HCT116 (cell line): ENCODE measurements around the gene NHLH1. TPM values are rescaled to one million over a fixed set of nuclear protein-coding genes. Genes with fewer than 3 reads are reported as not detected.

Experiments
- ATAC-seq: fragments of 200-7000 bp; cut with Tn5 transposase; 2 replicates; pipeline ENCODE4 v1.9.1; 2020; ENCODE audit warnings: mild to moderate bottlenecking, moderate library complexity
- BruUV-seq: library from RNA; stranded (reverse); fragments of 400-500 nt; replicated peaks from 2 replicates; lab custom pipeline; 2021; lab: Mats Ljungman, UMichigan
- CTCF ChIA-PET: fragments of 300-600 bp; sonication (Branson Sonifier 250); formaldehyde crosslinking; loops from one replicate; lab custom pipeline; 2021; ENCODE audit warnings: antibody characterized with exemption; lab: Charles Lee
- POLR2A ChIA-PET: fragments of 300-600, 350-600 bp; sonication (Branson Sonifier 250); formaldehyde crosslinking; loops from one replicate; lab custom pipeline; 2021; ENCODE audit warnings: antibody characterized with exemption; lab: Charles Lee
- RAD21 ChIA-PET, 2 experiments: fragments of 300-600 bp; sonication (Branson Sonifier 250); formaldehyde crosslinking; loops; one replicate each; lab custom pipeline; 2023; ENCODE audit warnings: low total read pairs in 2 of 2; ENCODE audit not compliant: uncharacterized antibody in 2 of 2, unreplicated experiment in 2 of 2, low non-redundant PET in 1 of 2; lab: Charles Lee
- DNase-seq: peaks from one replicate; pipeline ENCODE4 v3.0.0-alpha.2; 2010; ENCODE audit warnings: low read depth, low spot score
- H2AFZ ChIP-seq: fragments of 200-600 bp; shearing (Covaris generic), sonication (generic); 2 replicates; pipeline ENCODE4 v1.6.1; 2017; ENCODE audit warnings: low read depth, mixed run types, mixed read lengths, antibody characterized with exemption, low read length; ENCODE audit not compliant: poor library complexity, severe bottlenecking
- H3K27ac ChIP-seq: 2 replicates; pipeline ENCODE4 v1.5.1; 2012; ENCODE audit warnings: low read depth, low read length
- H3K27me3 ChIP-seq: fragments of 200-600 bp; sonication (generic); 2 replicates; pipeline ENCODE4 v1.6.1; 2016; ENCODE audit warnings: mixed run types, low read length, mixed read lengths; ENCODE audit not compliant: insufficient read depth
- H3K36me3 ChIP-seq, 2 experiments: fragments of 200-500 bp in 1 of 2; fragments of 200-600 bp in 1 of 2; sonication (Bioruptor generic) in 1 of 2; sonication (generic) in 1 of 2; 2 replicates each; pipeline versions ENCODE4 v1.5.1 to v1.6.1; 2014 to 2016; ENCODE audit warnings: low read length in 2 of 2, inconsistent platforms in 1 of 2, mixed read lengths in 1 of 2, mixed run types in 1 of 2; ENCODE audit not compliant: insufficient read depth in 2 of 2, control insufficient read depth in 1 of 2
- H3K4me1 ChIP-seq, 2 experiments: fragments of 200-600 bp in 1 of 2; sonication (generic) in 1 of 2; 2 replicates each; pipeline versions ENCODE4 v1.5.1 to v1.6.1; 2012 to 2017; ENCODE audit warnings: low read length in 2 of 2, inconsistent platforms in 1 of 2, mild to moderate bottlenecking in 1 of 2, mixed read lengths in 1 of 2, mixed run types in 1 of 2, moderate library complexity in 1 of 2; ENCODE audit not compliant: insufficient read depth in 2 of 2, control insufficient read depth in 1 of 2
- H3K4me2 ChIP-seq: fragments of 200-600 bp; sonication (generic); 2 replicates; pipeline ENCODE4 v1.6.1; 2017; ENCODE audit warnings: mixed run types, low read length, mixed read lengths
- H3K4me3 ChIP-seq, 2 experiments: fragments of 200-600 bp in 1 of 2; sonication (generic) in 1 of 2; replicated peaks in 1 of 2; 2 replicates each; pipeline ENCODE4 v1.5.1; 2011 to 2016; ENCODE audit warnings: low read length in 2 of 2, control low read depth in 1 of 2, low read depth in 1 of 2, mild to moderate bottlenecking in 1 of 2, mixed read lengths in 1 of 2, mixed run types in 1 of 2
- H3K79me2 ChIP-seq: fragments of 200-600 bp; sonication (generic); 2 replicates; pipeline ENCODE4 v1.6.1; 2017; ENCODE audit warnings: mild to moderate bottlenecking, mixed run types, low read length, moderate library complexity, mixed read lengths; ENCODE audit not compliant: insufficient read depth
- H3K9ac ChIP-seq: fragments of 200-600 bp; sonication (generic); 2 replicates; pipeline ENCODE4 v1.6.1; 2016; ENCODE audit warnings: low read length, mixed read lengths
- H3K9me2 ChIP-seq: fragments of 200-600 bp; sonication (generic), shearing (Covaris generic); 2 replicates; pipeline ENCODE4 v1.6.1; 2017; ENCODE audit warnings: mixed run types, mild to moderate bottlenecking, moderate library complexity; ENCODE audit not compliant: insufficient read depth
- H3K9me3 ChIP-seq, 2 experiments: fragments of 200-500 bp in 1 of 2; fragments of 200-600 bp in 1 of 2; sonication (Bioruptor generic) in 1 of 2; sonication (generic) in 1 of 2; 2 replicates each; pipeline ENCODE4 v1.6.1; 2014 to 2017; ENCODE audit warnings: low read length in 2 of 2, mixed read lengths in 2 of 2, inconsistent platforms in 1 of 2, low read depth in 1 of 2, mild to moderate bottlenecking in 1 of 2, mixed run types in 1 of 2, moderate library complexity in 1 of 2; ENCODE audit not compliant: control insufficient read depth in 1 of 2, insufficient read depth in 1 of 2
- H4K20me1 ChIP-seq: fragments of 200-600 bp; sonication (generic), shearing (Covaris generic); 2 replicates; pipeline ENCODE4 v1.6.1; 2017; ENCODE audit warnings: mixed run types, mild to moderate bottlenecking, moderate library complexity; ENCODE audit not compliant: insufficient read depth
- CBX3 ChIP-seq: IDR thresholded peaks from 2 replicates; pipeline ENCODE4 v1.6.1; 2012; ENCODE audit warnings: low read depth
- CEBPB ChIP-seq: IDR thresholded peaks from 2 replicates; pipeline ENCODE4 v1.6.1; 2012; ENCODE audit warnings: low read depth
- EGR1 ChIP-seq: IDR thresholded peaks from 2 replicates; pipeline ENCODE4 v1.6.1; 2012; ENCODE audit warnings: low read depth
- EZH2phosphoT487 ChIP-seq: fragments of 200-600 bp; IDR thresholded peaks from 2 replicates; pipeline ENCODE4 v1.6.1; 2018; ENCODE audit warnings: antibody characterized with exemption, borderline replicate concordance
- FOSL1 ChIP-seq: IDR thresholded peaks from 2 replicates; pipeline ENCODE4 v1.6.1; 2012; ENCODE audit warnings: low read depth
- JUND ChIP-seq: IDR thresholded peaks from 2 replicates; pipeline ENCODE4 v1.6.1; 2012
- POLR2A ChIP-seq: IDR thresholded peaks from 2 replicates; pipeline ENCODE4 v1.7.0; 2011; ENCODE audit warnings: borderline replicate concordance; ENCODE audit not compliant: insufficient read depth, insufficient read length; ENCODE audit errors: extremely low read depth
- POLR2AphosphoS5 ChIP-seq: IDR thresholded peaks from 2 replicates; pipeline ENCODE4 v1.6.1; 2011; ENCODE audit warnings: mild to moderate bottlenecking, low read depth, low read length, moderate library complexity
- RAD21 ChIP-seq: IDR thresholded peaks from 2 replicates; pipeline ENCODE4 v1.6.1; 2012; ENCODE audit warnings: low read depth, mild to moderate bottlenecking
- SIN3A ChIP-seq: IDR thresholded peaks from 2 replicates; pipeline ENCODE4 v1.6.1; 2012; ENCODE audit warnings: low read depth
- TCF7L2 ChIP-seq: IDR thresholded peaks from 2 replicates; pipeline ENCODE4 v1.7.0; 2011; ENCODE audit warnings: borderline replicate concordance, inconsistent platforms; ENCODE audit not compliant: insufficient read depth, insufficient read length; ENCODE audit errors: extremely low read depth
- ZFX ChIP-seq: fragments of 450-650 bp; IDR thresholded peaks from 2 replicates; pipeline ENCODE4 v1.6.1; 2017
- intact Hi-C: fragments of 100-400 bp; cut with micrococcal nuclease; formaldehyde crosslinking; loops from 2 replicates; pipeline ENCODE4 v1.10.0; 2022
- total RNA-seq: library from RNA; stranded (reverse); gene quantifications from one replicate; pipeline ENCODE4 v1.2.1, GENCODE V29; 2021; ENCODE audit not compliant: unreplicated experiment
- TF ChIP-seq, protein P1 (sequence below): IDR thresholded peaks from 2 replicates; pipeline ENCODE4 v1.6.1; 2012

NHLH1 gene
- total RNA-seq, 1 experiment from 2014 or later: 0.12 TPM

DNA sequence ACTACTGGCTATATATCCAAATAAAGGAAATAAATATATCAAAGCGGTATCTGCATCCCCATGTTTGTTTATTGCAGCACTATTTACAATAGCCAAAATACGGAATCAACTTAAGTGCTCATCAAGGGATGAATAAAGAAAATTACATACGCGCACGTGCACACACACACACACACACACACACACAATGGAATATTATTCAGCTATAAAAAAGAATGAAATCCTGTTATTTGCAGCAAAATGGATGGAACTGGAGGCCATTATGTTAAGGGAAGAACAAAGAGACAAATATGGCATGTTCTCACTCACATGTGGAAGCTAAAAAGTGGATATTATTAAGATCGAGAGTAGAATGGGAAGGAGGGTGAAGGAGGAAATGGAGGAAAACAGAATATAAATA is 44.0 kb upstream of the NHLH1 start (continued):
- TF ChIP-seq POLR2AphosphoS5 (no peak), CEBPB (no peak), TCF7L2 (no peak), EGR1 (no peak), POLR2A (no peak), JUND (no peak)
- TF ChIP-seq, all 23 proteins: peak for 0

DNA sequence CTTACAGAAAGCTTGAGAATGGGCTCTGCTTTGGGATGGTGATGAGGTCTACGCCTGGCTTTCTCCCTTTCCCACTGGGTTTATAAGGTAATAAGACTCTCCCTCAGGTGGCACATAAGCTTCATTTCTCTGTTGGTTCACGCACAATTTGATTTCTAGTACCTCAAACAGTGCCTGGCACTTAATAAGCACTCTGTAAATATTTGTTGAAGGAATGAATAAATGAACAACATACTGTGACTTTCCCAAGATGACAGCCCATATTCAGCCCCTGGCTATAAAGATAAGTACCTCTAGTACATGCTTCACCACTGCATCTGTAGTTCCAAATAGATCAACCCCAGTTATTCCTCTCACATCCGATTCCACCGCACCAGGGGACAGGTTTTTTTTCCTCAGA is 41.6 kb upstream of the NHLH1 start:
- no peak overlapping the region for H3K9ac ChIP-seq
- no peak overlapping the region for H3K27ac ChIP-seq
- no peak for DNase-seq
- peaks cover 35% of the 10 kb centered on the region for H3K79me2 ChIP-seq
- H4K20me1 ChIP-seq: 0 out of 2 replicates have a peak, but pooled peaks cover 4% of the 10 kb centered on the region
- ChIA-PET RAD21 (no interaction called here), CTCF (no interaction called here), POLR2A (no interaction called here)
- H3K27me3 ChIP-seq: no peaks in the 10 kb centered on the region
- intact Hi-C loops: no loop called here
- peaks cover 46 to 53% of the 10 kb centered on the region in 2 experiments for H3K36me3 ChIP-seq
- H3K9me2 ChIP-seq: no peaks in the 10 kb centered on the region
- no peaks in the 10 kb centered on the region for H3K4me1 ChIP-seq
- no peaks in the 10 kb centered on the region for H3K9me3 ChIP-seq
- no peak overlapping the region for H3K4me3 ChIP-seq
- no peak overlapping the region for H2AFZ ChIP-seq
- no peak overlapping the region for H3K4me2 ChIP-seq
- no TSS peak for BruUV-seq
- no peak for TF ChIP-seq CBX3
- TF ChIP-seq EZH2phosphoT487: no peak
- TF ChIP-seq SIN3A: no peak
- TF ChIP-seq ZFX: no peak
- no peak for TF ChIP-seq RAD21
- no peak for TF ChIP-seq FOSL1
- TF ChIP-seq EGR1: no peak
- no peak for TF ChIP-seq POLR2AphosphoS5
- TF ChIP-seq, protein P1, sequence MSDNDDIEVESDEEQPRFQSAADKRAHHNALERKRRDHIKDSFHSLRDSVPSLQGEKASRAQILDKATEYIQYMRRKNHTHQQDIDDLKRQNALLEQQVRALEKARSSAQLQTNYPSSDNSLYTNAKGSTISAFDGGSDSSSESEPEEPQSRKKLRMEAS: no peak
- ATAC-seq: no peak
